ENCODE measurements around the gene ZFAND3.

ZFAND3 gene

GRCh38 chr6:38170666-38171355 is 351.3 kb downstream of the ZFAND3 start:
- DNase-seq (ENCODE audit: low read depth) = no peak

- no peak for DNase-seq (ENCODE audit: low read depth)
Observed at GRCh38 chr6:38171997-38172738, 352.6 kb downstream of the ZFAND3 start.

GRCh38 chr6:38172739-38173410 is 353.3 kb downstream of the ZFAND3 start:
- no peak for DNase-seq (ENCODE audit: low read depth)

GRCh38 chr6:38173909-38174308 is 354.4 kb downstream of the ZFAND3 start:
- DNase-seq (ENCODE audit: low read depth) = no peak

GRCh38 chr6:38174315-38174714 is 354.8 kb downstream of the ZFAND3 start:
- DNase-seq (ENCODE audit: low read depth) = no peak

- no peak for DNase-seq (ENCODE audit: low read depth)
Observed at GRCh38 chr6:38174806-38175495, 355.4 kb downstream of the ZFAND3 start.

- no peak for DNase-seq (ENCODE audit: low read depth)
Observed at GRCh38 chr6:38175786-38176185, 356.3 kb downstream of the ZFAND3 start.

GRCh38 chr6:38176797-38177751 is 357.5 kb downstream of the ZFAND3 start:
- no peak for DNase-seq (ENCODE audit: low read depth)

GRCh38 chr6:38177882-38178583 is 358.5 kb downstream of the ZFAND3 start:
- no peak for DNase-seq (ENCODE audit: low read depth)

- DNase-seq (ENCODE audit: low read depth) = no peak
Observed at GRCh38 chr6:38178584-38178886, 359.0 kb downstream of the ZFAND3 start.

GRCh38 chr6:38179300-38179699 is 359.8 kb downstream of the ZFAND3 start:
- no peak for DNase-seq (ENCODE audit: low read depth)

- no peak for DNase-seq (ENCODE audit: low read depth)
Observed at GRCh38 chr6:38179794-38180430, 360.4 kb downstream of the ZFAND3 start.

GRCh38 chr6:38180586-38180985 is 361.1 kb downstream of the ZFAND3 start:
- DNase-seq (ENCODE audit: low read depth) = no peak

- no peak for DNase-seq (ENCODE audit: low read depth)
Observed at GRCh38 chr6:38182426-38182825, 362.9 kb downstream of the ZFAND3 start.

GRCh38 chr6:38183856-38184584 is 364.5 kb downstream of the ZFAND3 start:
- no peak for DNase-seq (ENCODE audit: low read depth)

- no peak for DNase-seq (ENCODE audit: low read depth)
Observed at GRCh38 chr6:38184585-38185080, 365.1 kb downstream of the ZFAND3 start.

GRCh38 chr6:38185244-38185643 is 365.7 kb downstream of the ZFAND3 start:
- DNase-seq (ENCODE audit: low read depth) = no peak

- DNase-seq (ENCODE audit: low read depth) = no peak
Observed at GRCh38 chr6:38185752-38186151, 366.2 kb downstream of the ZFAND3 start.

- no peak for DNase-seq (ENCODE audit: low read depth)
Observed at GRCh38 chr6:38187325-38187724, 367.8 kb downstream of the ZFAND3 start.
